OCI-LY7 (cell line): ENCODE measurements around the gene GRK6.

Experiments
- CTCF ChIP-seq: fragments of 200-600 bp; sonication (generic); conservative IDR thresholded peaks from 2 replicates; pipeline ENCODE4 v1.5.1; 2014; ENCODE audit warnings: mild to moderate bottlenecking, antibody characterized with exemption, low read length, moderate library complexity, mixed read lengths
- EZH2phosphoT487 ChIP-seq: fragments of 200-600 bp; sonication (generic); IDR thresholded peaks from 2 replicates; pipeline ENCODE4 v1.6.1; 2018; ENCODE audit warnings: low read depth, borderline replicate concordance, mild to moderate bottlenecking, mixed run types, antibody characterized with exemption, low read length, moderate library complexity, mixed read lengths

GRCh38 chr5:177399997-177400868 is 26.2 kb upstream of the GRK6 start, which contains the start of gene PFN3:
- TF ChIP-seq CTCF (no peak), EZH2phosphoT487 (no peak)
